Measurements from ENCODE around the gene PRR9. TPM values are rescaled to one million over a fixed set of nuclear protein-coding genes. Genes with fewer than 3 reads are reported as not detected.
A peak's percentile ranks its signal among the peaks of the same experiment; 100 is the strongest.

Gene PRR9
- total and polyA plus RNA-seq, 7 experiments from 2014 or later, result not detected

DNA sequence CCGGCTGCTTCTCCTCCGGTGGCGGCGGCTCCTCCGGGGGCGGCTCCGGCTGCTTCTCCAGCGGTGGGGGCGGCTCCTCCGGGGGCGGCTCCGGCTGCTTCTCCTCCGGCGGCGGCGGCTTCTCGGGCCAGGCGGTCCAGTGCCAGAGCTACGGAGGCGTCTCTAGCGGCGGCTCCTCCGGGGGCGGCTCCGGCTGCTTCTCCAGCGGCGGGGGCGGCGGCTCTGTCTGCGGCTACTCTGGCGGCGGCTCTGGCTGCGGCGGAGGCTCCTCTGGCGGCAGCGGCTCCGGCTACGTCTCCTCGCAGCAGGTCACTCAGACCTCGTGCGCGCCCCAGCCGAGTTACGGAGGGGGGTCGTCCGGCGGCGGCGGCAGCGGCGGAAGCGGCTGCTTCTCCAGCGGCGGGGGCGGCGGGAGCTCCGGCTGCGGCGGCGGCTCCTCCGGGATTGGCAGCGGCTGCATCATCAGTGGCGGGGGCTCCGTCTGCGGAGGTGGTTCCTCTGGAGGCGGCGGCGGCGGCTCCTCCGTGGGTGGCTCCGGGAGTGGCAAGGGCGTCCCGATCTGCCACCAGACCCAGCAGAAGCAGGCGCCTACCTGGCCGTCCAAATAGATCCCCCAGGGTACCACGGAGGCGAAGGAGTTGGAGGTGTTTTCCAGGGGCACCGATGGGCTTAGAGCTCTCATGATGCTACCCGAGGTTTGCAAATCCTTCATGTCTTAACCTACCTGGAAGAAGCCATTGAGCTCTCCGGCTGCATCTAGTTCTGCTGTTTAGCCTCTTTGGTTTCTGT is 44.1 kb downstream of the PRR9 start:
- Histone ChIP-seq H3K36me3 (ENCODE audit: control insufficient read depth in 2 of 3, insufficient read depth in 3 of 3, low read length in 3 of 3) (no peaks in the 10 kb centered on the region), H3K4me3 (ENCODE audit: low read length) (no peak overlapping the region), H3K27ac (ENCODE audit: low read depth, low read length) (no peak overlapping the region), H3K27me3 (ENCODE audit: control insufficient read depth in 2 of 2, insufficient read depth in 2 of 2, low read length in 2 of 2) (peaks cover 0 to 6% of the 10 kb centered on the region in 2 donors), H3K9me3 (ENCODE audit: control insufficient read depth in 2 of 3, low read length in 3 of 3) (no peaks in the 10 kb centered on the region), H3K4me1 (ENCODE audit: control insufficient read depth in 2 of 2, insufficient read depth in 2 of 2, low read length in 2 of 2) (peaks cover 9 to 15% of the 10 kb centered on the region in 2 donors)
- ChIA-PET CTCF (no interaction called here), POLR2A (interaction anchor here (1.3 kb wide), 1 partner anchor 10 kb away, joined by 4 read pairs; no protein-coding TSS in a partner anchor)
- no peaks in the 10 kb centered on the region for H3K9me3 Mint-ChIP-seq
- peak overlapping the region; percentile 62 to 89 (median 72) for H3K4me3 Mint-ChIP-seq
- no peak overlapping the region for H3K27ac Mint-ChIP-seq
- peak; percentile 51 for ATAC-seq
- H3K36me3 Mint-ChIP-seq, result no peaks in the 10 kb centered on the region
- DNase-seq, result peak in 6 of 9 donors; percentile 11 to 36 (median 22)
- intact Hi-C loops (cut with micrococcal nuclease), result no loop called here
- peaks cover 20 to 32% (median 25%) of the 10 kb centered on the region in 7 donors for H3K4me1 Mint-ChIP-seq
- peaks cover 41 to 71% (median 51%) of the 10 kb centered on the region in 5 donors for H3K27me3 Mint-ChIP-seq

DNA sequence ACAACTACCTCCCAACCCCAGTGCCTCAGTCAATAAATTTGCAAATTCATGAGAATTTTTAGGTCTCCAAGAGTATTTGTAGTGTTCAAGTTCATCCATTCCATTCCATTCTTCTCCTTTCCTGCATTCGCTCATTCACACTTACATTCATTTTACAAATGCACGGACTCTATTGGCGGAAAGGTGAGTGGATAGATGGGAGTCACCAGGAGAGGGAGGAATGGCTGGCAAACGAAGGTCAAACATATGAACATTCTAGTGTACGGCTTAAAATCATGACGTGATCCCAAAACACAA is 44.6 kb downstream of the PRR9 start:
- H3K36me3 ChIP-seq (ENCODE audit: control insufficient read depth in 2 of 3, insufficient read depth in 3 of 3, low read length in 3 of 3), result no peaks in the 10 kb centered on the region
- Mint-ChIP-seq H3K9me3 (no peaks in the 10 kb centered on the region), H3K27me3 (peaks cover 46 to 76% (median 56%) of the 10 kb centered on the region in 5 donors), H3K27ac (no peak overlapping the region), H3K4me3 (peak overlapping the region; percentile 62 to 89 (median 72)), H3K36me3 (no peaks in the 10 kb centered on the region), H3K4me1 (peaks cover 20 to 32% (median 25%) of the 10 kb centered on the region in 7 donors)
- ATAC-seq (no peak), DNase-seq (peak in 1 of 9 donors; percentile 1)
- no peak overlapping the region for H3K4me3 ChIP-seq (ENCODE audit: low read length)
- H3K27ac ChIP-seq (ENCODE audit: low read depth, low read length), result no peak overlapping the region
- intact Hi-C loops (cut with micrococcal nuclease), result no loop called here
- H3K27me3 ChIP-seq (ENCODE audit: control insufficient read depth in 2 of 2, insufficient read depth in 2 of 2, low read length in 2 of 2), result peaks cover 0 to 6% of the 10 kb centered on the region in 2 donors
- no peaks in the 10 kb centered on the region for H3K9me3 ChIP-seq (ENCODE audit: control insufficient read depth in 2 of 3, low read length in 3 of 3)
- peaks cover 9 to 15% of the 10 kb centered on the region in 2 donors for H3K4me1 ChIP-seq (ENCODE audit: control insufficient read depth in 2 of 2, insufficient read depth in 2 of 2, low read length in 2 of 2)
- CTCF ChIA-PET, result no interaction called here
- POLR2A ChIA-PET, result interaction anchor here (1.3 kb wide), 1 partner anchor 9 kb away, joined by 4 read pairs; no protein-coding TSS in a partner anchor

DNA sequence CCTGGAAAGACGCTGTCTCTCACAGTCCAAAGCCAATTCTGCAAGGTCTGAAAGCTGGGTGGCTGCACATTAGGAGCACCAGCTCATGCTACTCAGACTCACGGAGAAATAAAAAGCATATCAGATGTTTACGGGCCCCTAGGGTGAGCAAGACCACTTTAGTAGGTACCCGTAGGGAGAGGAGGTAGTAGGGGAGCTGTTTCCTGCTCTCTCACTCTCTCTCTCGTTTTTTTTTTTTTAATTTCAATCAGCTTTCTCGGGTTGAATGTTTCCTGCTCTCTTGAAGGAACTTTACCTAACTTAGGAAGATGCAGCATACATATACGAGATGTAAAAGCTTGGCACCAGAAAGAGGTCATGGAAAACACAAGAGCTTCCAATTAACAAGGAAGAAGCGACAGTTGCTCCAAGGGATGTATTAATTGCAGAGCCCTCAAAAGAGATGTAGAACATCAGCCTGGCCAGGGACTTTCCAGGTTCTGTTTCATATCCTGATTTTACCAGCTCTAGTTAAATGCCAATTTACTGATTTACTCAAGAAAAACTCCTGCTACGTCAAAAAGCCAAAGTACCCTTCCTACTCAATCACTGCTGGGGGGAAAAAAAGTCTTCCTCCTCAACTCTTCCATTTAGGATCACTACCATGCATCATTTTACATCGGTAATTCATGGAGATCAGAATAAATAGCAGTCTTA is 45.2 kb downstream of the PRR9 start:
- no peak overlapping the region for H3K4me3 ChIP-seq (ENCODE audit: low read length)
- intact Hi-C loops (cut with micrococcal nuclease), result no loop called here
- peak overlapping the region; percentile 24 to 89 (median 72) for H3K4me3 Mint-ChIP-seq
- H3K27me3 Mint-ChIP-seq, result peaks cover 50 to 80% (median 62%) of the 10 kb centered on the region in 5 donors
- H3K36me3 ChIP-seq (ENCODE audit: control insufficient read depth in 2 of 3, insufficient read depth in 3 of 3, low read length in 3 of 3), result no peaks in the 10 kb centered on the region
- H3K27me3 ChIP-seq (ENCODE audit: control insufficient read depth in 2 of 2, insufficient read depth in 2 of 2, low read length in 2 of 2), result peaks cover 0 to 6% of the 10 kb centered on the region in 2 donors
- ATAC-seq (no peak), DNase-seq (peak in 1 of 9 donors; percentile 2)
- POLR2A ChIA-PET, result interaction anchor here (1.3 kb wide), 1 partner anchor 9 kb away, joined by 4 read pairs; no protein-coding TSS in a partner anchor
- peaks cover 0 to under 1% (median 0%) of the 10 kb centered on the region in 11 donors for H3K9me3 Mint-ChIP-seq
- CTCF ChIA-PET, result no interaction called here
- no peak overlapping the region for H3K27ac ChIP-seq (ENCODE audit: low read depth, low read length)
- peaks cover 20 to 32% (median 25%) of the 10 kb centered on the region in 7 donors for H3K4me1 Mint-ChIP-seq
- peak overlapping the region in 1 of 9 donors; percentile 31 for H3K27ac Mint-ChIP-seq
- no peaks in the 10 kb centered on the region for H3K36me3 Mint-ChIP-seq
- peaks cover 9 to 15% of the 10 kb centered on the region in 2 donors for H3K4me1 ChIP-seq (ENCODE audit: control insufficient read depth in 2 of 2, insufficient read depth in 2 of 2, low read length in 2 of 2)
- no peaks in the 10 kb centered on the region for H3K9me3 ChIP-seq (ENCODE audit: control insufficient read depth in 2 of 3, low read length in 3 of 3)

DNA sequence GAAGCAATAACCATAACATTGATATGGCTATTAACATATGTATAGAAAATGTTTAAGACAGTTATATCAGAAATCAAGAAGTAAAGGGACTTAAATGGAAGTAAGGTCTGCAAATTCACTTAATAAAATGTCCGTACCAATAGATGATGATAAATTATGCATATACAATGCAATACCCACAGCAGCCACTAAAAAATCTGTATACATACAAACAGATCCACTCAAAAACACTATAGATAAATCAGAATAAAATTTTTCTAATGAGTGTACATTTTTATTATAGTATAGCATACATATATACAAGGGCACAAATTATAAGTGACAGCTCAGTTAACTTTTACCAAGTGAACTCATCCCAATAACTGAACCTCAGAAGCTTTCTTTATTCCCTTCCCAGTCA is 48.1 kb downstream of the PRR9 start:
- H3K9me3 Mint-ChIP-seq, result peaks cover 0 to 3% (median 0%) of the 10 kb centered on the region in 11 donors
- Histone ChIP-seq H3K27me3 (ENCODE audit: control insufficient read depth in 2 of 2, insufficient read depth in 2 of 2, low read length in 2 of 2) (peaks cover 0 to 6% of the 10 kb centered on the region in 2 donors), H3K4me3 (ENCODE audit: low read length) (no peak overlapping the region), H3K27ac (ENCODE audit: low read depth, low read length) (no peak overlapping the region), H3K4me1 (ENCODE audit: control insufficient read depth in 2 of 2, insufficient read depth in 2 of 2, low read length in 2 of 2) (peaks cover 9 to 15% of the 10 kb centered on the region in 2 donors), H3K9me3 (ENCODE audit: control insufficient read depth in 2 of 3, low read length in 3 of 3) (no peaks in the 10 kb centered on the region), H3K36me3 (ENCODE audit: control insufficient read depth in 2 of 3, insufficient read depth in 3 of 3, low read length in 3 of 3) (no peaks in the 10 kb centered on the region)
- ChIA-PET CTCF (no interaction called here), POLR2A (no interaction called here)
- no peaks in the 10 kb centered on the region for H3K36me3 Mint-ChIP-seq
- DNase-seq, result no peak
- peaks cover 68 to 79% (median 74%) of the 10 kb centered on the region in 5 donors for H3K27me3 Mint-ChIP-seq
- no peak overlapping the region for H3K4me3 Mint-ChIP-seq
- no peak overlapping the region for H3K27ac Mint-ChIP-seq
- ATAC-seq, result no peak
- intact Hi-C loops (cut with micrococcal nuclease), result no loop called here
- peaks cover 15 to 24% (median 21%) of the 10 kb centered on the region in 7 donors for H3K4me1 Mint-ChIP-seq

Other genes starting within 250 kb of the PRR9 start
- not detected for gene SPRR4, start 246.9 kb upstream of the PRR9 start, total RNA-seq
- gene SPRR4, start 246.9 kb upstream of the PRR9 start, polyA plus RNA-seq, result not detected
- not detected for gene SPRR1A, start 233.5 kb upstream of the PRR9 start, total RNA-seq
- not detected for gene SPRR1A, start 233.5 kb upstream of the PRR9 start, polyA plus RNA-seq
- not detected for gene SPRR3, start 215.8 kb upstream of the PRR9 start, total RNA-seq
- not detected for gene SPRR3, start 215.8 kb upstream of the PRR9 start, polyA plus RNA-seq
- not detected for gene SPRR1B, start 186.4 kb upstream of the PRR9 start, total RNA-seq
- gene SPRR1B, start 186.4 kb upstream of the PRR9 start, polyA plus RNA-seq, result not detected
- gene SPRR2D, start 176.5 kb upstream of the PRR9 start, total RNA-seq, result not detected
- gene SPRR2D, start 176.5 kb upstream of the PRR9 start, polyA plus RNA-seq, result not detected
- not detected for gene SPRR2A, start 160.1 kb upstream of the PRR9 start, total RNA-seq
- not detected for gene SPRR2A, start 160.1 kb upstream of the PRR9 start, polyA plus RNA-seq
- not detected for gene SPRR2B, start 146.0 kb upstream of the PRR9 start, total RNA-seq
- gene SPRR2B, start 146.0 kb upstream of the PRR9 start, polyA plus RNA-seq, result not detected
- gene SPRR2E, start 123.1 kb upstream of the PRR9 start, total RNA-seq, result not detected
- gene SPRR2E, start 123.1 kb upstream of the PRR9 start, polyA plus RNA-seq, result not detected
- gene SPRR2F, start 104.1 kb upstream of the PRR9 start, total RNA-seq, result not detected
- gene SPRR2F, start 104.1 kb upstream of the PRR9 start, polyA plus RNA-seq, result not detected
- not detected for gene SPRR2G, start 66.7 kb upstream of the PRR9 start, total RNA-seq
- not detected for gene SPRR2G, start 66.7 kb upstream of the PRR9 start, polyA plus RNA-seq
- not detected for gene LELP1, start 14.2 kb upstream of the PRR9 start, total RNA-seq
- not detected for gene LELP1, start 14.2 kb upstream of the PRR9 start, polyA plus RNA-seq
- gene LORICRIN, start 42.1 kb downstream of the PRR9 start, total RNA-seq, result not detected
- not detected for gene LORICRIN, start 42.1 kb downstream of the PRR9 start, polyA plus RNA-seq
- not detected for gene PGLYRP3, start 95.4 kb downstream of the PRR9 start, total RNA-seq
- gene PGLYRP3, start 95.4 kb downstream of the PRR9 start, polyA plus RNA-seq, result not detected
- not detected for gene PGLYRP4, start 131.3 kb downstream of the PRR9 start, total RNA-seq
- gene PGLYRP4, start 131.3 kb downstream of the PRR9 start, polyA plus RNA-seq, result not detected
- gene S100A9, start 140.3 kb downstream of the PRR9 start, total RNA-seq, result 1,000 to 10,000 TPM in 1 of 5 experiments, 100 to 1,000 TPM in 1, 1 to 10 TPM in 2, not detected in 1; 8.3 to 2,269 (median 103) TPM
- gene S100A9, start 140.3 kb downstream of the PRR9 start, polyA plus RNA-seq, result 10 to 100 TPM in 1 of 2 donors, 1 to 10 TPM in 1; 9.0 to 22.8 TPM
- gene S100A12, start 158.0 kb downstream of the PRR9 start, total RNA-seq, result 100 to 1,000 TPM in 1 of 5 experiments, 10 to 100 TPM in 1, not detected in 3; 22.0 to 179 TPM
- gene S100A12, start 158.0 kb downstream of the PRR9 start, polyA plus RNA-seq, result not detected
- 1,000 to 10,000 TPM in 1 of 5 experiments, 100 to 1,000 TPM in 1, 1 to 10 TPM in 2, not detected in 1; 1.3 to 1,624 (median 61.2) TPM for gene S100A8, start 173.5 kb downstream of the PRR9 start, total RNA-seq
- 10 to 100 TPM in 1 of 2 donors, 1 to 10 TPM in 1; 1.7 to 10.8 TPM for gene S100A8, start 173.5 kb downstream of the PRR9 start, polyA plus RNA-seq
- not detected for gene S100A7A, start 198.9 kb downstream of the PRR9 start, total RNA-seq
- not detected for gene S100A7A, start 198.9 kb downstream of the PRR9 start, polyA plus RNA-seq
- not detected for gene S100A7, start 243.1 kb downstream of the PRR9 start, total RNA-seq
- not detected for gene S100A7, start 243.1 kb downstream of the PRR9 start, polyA plus RNA-seq

Measured in naive thymus-derived CD4-positive, alpha-beta T cell (primary cell).